Stimulated activated naive CD4-positive, alpha-beta T cell treated with Interleukin-2 at 50 U/mL for 16 hours (primary cell): Measurements from ENCODE around the gene HHLA2.

Experiments used
- DNase-seq: peaks from one replicate; lab custom pipeline; 2025; lab: John Stamatoyannopoulos, UW

Gene HHLA2

GRCh38 chr3:108393128-108393900 is 97.0 kb downstream of the HHLA2 start:
- DNase-seq: no peak

DNA sequence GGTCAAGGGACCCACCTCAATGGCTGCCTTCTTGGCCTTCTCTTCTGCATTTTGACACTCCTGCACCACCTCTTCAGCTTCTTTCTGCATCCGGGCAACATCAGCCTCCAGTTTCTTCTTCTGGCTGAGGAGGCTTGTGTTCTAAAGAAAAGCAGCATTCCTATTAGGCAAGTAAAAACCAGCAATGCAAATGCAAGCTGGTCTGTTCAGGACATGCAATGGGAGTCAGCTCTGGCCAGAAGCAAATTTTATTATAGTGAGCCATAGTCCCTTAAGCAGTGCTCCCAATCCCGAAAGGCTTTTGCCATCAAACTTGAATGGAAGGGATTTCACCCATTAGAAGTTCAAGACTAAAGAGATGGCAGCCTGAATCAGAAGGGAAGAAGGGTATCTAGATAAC is 97.7 kb downstream of the HHLA2 start:
- no peak for DNase-seq

DNA sequence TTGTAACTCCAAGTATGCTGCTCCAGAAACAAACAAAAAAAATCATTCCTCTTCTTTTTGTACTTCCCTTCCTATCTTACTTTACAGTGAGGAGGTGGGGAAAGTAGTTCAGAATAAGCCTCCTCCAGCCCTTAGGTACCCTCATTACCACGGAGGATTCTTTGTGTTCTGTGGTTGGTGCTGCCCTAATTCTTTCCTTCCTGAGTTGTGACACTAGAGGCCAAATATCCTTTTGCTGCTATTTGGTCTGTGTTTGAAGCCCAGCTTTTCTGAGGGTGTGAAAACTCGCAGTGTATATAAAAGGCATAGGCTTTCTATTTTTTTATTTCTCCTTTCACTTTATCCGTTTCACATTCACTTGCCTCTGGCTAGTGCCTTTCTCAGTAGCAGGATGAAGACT is 98.2 kb downstream of the HHLA2 start:
- DNase-seq: no peak

GRCh38 chr3:108396336-108396735 is 100.0 kb downstream of the HHLA2 start:
- DNase-seq: no peak

DNA sequence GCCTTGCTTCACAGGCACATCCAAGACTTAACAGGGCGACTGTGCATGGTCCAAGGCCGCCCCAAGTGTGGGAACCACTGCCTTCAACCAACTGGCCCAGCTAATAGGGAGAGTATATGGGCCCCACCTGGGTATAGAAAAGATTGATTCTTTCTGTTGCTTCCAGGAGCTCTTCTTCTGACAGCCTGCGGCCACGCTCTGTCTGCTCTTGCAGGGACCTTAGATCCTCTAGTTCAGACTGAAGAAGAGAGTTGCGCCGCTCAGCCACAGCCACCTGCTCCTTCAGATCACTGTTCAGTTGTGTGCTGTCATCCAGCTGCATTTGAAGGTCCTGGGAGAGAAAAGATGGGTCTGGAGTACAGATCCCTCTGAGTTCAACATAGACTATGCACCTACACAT is 102.2 kb downstream of the HHLA2 start:
- DNase-seq: no peak

DNA sequence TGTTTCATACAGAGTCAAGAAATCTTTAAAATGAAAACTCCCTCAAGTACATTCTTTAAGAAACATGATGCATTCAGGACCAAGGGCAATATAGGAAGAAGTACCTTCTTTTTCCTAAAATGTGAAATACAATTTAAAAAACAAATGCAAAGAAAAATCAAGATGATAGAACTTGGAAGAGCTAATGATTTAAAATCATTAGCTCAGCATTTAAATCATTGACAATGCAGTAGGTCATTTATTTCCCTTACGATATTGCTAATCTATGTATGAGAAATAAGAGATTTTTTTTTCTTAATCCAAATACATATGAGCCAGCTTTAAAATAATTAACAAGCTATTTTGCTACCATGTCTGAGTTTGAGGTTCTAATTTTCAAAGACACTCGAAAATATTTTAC is 105.5 kb downstream of the HHLA2 start:
- DNase-seq: no peak

- DNase-seq: no peak
Measured at GRCh38 chr3:108403198-108403597, 106.8 kb downstream of the HHLA2 start.

- DNase-seq: no peak
Measured at GRCh38 chr3:108403686-108404345, 107.5 kb downstream of the HHLA2 start.

- DNase-seq: no peak
Measured at GRCh38 chr3:108404368-108404767, 108.0 kb downstream of the HHLA2 start.

DNA sequence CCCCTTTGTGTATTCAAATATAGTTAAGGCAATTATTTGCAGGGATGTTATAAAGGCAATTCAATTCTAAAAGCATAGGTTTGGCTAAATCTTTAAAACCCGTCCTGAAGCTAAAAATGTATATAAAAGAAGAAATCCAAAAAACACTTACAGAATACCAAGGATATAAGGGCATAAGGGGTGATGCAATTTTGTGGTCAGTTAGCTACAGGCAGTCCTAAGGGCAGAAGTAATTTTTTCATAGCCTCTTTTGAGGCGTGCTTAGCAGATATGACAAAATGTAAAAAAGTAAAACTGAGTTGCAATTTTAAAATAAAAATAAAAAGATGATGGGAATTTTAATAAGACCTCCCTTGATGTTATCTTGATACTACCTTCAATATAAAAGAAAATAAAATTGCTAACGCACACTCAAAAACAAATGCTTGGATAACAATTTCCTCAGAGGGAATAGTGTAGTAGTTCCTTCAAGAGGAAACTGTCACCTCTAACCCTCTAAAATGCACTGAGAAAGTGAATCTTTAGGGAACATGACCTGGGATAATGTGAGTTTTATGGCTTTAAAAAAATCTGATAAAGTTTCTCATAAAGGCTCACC is 109.8 kb downstream of the HHLA2 start:
- no peak for DNase-seq

DNA sequence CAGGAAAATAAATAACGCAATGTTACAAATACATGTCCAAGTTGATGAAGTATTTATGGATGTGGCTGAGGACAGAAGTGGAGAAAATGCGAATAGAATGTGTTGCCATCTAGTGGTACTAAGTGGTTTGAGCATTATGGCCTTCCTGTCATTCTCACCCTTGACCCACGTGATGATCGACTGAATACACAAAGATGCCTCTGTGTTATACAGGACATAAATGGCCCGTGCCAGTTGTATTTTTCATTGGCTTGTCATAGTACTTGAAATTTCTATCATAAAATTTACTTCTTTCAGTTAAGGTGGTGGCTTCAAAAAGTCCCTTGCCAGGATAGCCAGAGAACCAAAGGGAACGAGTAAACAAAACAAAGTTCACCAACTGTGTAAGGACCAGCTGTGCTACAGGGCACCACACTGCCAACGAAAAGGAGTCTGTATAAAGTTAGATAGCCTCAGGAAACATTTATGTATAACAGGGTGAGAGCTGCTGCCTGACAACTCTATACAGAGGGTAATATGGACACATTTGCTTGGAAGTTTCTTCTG is 110.4 kb downstream of the HHLA2 start:
- DNase-seq: no peak

DNA sequence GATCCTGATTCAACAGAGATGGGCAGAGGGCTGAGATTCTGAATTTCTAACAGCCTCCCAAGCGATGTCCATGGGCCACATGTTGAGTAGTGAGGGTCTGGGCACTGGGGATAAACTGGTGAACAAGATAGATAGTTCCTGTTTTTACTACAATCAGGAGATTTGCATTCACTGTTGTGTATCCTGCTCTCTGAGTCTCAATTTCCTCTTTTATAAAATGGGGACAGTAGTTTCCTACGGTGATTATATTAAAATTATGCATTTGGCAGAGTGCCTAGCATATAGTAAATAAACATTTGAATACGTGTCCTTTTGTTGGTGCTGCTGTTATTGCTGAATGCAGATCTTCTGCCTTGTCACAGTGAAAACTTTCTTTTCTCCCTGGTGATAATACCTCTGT is 111.5 kb downstream of the HHLA2 start:
- no peak for DNase-seq

GRCh38 chr3:108408883-108409799 is 112.8 kb downstream of the HHLA2 start:
- DNase-seq: no peak

DNA sequence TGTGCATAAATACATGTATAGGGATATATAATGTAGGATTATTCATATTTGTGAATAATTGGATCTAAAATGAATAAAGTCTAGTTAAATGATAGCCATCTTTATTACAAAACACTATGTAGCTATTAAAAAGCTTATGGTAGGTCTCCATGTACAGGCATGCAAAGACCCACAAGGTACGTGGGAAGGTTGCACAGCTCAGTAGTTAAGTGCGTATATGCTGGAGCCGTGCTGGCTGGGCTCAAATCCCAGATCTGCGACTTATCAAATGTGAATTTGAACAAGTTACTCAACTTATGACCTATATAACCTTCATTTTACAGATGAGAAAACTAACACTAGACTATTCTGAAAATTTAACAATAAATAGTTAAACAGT is 113.4 kb downstream of the HHLA2 start:
- no peak for DNase-seq

DNA sequence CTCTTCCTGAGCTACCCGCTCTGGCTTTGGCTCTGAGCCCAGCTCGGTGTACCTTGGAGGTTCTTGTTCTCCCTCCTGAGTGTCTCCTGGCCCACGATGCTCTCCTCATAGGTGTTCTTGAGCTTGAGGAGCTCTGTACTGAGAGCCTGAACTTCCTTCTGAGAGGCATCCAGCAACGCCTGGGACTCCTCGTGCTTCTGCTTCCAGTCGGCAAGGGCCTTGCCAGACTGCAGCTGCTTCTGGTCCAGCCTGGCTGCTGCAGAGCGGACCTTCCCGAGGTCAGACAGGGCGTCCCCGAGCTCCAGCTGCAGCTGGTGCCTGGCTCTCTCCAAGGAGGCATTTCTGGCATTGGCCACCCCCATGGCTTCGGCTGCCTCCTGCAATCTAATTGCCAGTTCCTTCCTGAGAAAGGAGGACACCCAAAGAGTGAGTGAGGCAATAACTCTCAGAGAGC is 114.2 kb downstream of the HHLA2 start:
- DNase-seq: no peak

GRCh38 chr3:108412121-108412750 is 115.9 kb downstream of the HHLA2 start:
- no peak for DNase-seq

DNA sequence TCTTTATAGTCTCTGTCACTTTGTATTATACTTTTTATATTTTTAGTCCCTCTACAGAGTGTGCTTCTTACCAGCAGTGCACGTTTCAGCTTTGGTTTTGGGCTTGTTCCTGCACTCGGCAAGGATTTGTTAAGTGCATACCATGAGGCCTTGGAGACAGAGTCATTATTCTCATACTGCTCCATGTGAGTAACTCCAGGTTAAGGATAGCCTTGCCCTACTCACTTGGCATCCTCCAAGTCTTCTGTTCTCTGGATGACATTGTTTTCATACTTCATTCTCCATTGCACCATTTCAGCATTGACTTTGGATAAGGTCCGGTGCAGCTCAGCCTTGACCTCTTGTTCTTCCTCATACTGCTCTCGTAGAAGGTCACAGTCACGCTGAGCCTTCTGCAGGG is 117.7 kb downstream of the HHLA2 start:
- DNase-seq: no peak

DNA sequence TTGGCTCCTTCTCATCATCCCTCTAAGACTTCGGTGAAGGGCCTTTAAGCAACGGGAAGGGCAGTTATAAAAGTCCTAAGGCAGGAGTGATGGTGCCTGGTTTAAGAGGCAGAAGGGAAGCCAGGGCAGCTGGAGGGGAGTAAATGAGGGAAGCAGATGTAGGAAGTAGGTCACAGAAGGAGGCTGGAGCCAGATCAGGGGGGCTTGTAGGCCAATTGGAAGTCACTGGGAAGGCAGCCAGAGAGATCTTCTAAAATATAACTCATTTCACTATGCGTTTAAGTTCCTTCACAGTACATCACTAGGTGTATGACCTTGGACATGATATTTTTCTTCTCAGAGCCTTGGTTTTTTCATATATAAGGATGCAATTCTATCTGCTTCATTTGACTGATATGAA is 119.3 kb downstream of the HHLA2 start:
- DNase-seq: no peak

DNA sequence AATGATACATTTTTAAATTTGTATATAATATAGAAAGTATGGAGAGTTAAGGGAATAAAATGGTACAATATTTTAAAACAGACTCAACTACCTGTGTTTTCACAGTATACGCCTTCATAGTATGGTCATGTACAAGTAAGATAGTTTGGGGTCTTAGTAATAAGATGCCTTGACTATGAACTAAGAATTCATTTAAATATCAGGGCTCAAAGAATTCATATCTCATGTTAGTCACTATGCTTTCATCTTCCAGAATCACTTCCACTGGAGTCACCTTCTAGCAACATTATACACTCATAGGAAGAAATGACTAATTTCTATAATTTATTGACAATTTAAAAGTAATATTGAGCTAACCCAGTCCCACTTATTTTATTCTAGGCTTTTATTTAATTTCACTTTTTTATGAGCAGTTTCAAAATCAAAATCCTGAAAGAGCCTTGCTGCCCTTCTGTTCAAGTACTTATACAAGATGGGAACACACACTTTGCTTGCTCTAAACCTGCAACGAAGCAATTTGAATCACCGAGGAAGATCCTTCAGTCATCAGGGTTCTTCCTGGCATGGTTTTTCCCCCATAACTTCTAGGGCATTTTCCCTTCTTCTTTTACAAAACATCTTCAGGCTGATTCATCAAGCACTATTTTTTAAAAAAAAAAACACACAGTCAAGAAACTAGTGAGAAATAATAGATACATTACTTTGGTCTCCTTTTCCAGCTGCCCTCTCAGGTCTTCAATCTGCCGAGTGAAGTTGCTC is 119.9 kb downstream of the HHLA2 start:
- DNase-seq: no peak

DNA sequence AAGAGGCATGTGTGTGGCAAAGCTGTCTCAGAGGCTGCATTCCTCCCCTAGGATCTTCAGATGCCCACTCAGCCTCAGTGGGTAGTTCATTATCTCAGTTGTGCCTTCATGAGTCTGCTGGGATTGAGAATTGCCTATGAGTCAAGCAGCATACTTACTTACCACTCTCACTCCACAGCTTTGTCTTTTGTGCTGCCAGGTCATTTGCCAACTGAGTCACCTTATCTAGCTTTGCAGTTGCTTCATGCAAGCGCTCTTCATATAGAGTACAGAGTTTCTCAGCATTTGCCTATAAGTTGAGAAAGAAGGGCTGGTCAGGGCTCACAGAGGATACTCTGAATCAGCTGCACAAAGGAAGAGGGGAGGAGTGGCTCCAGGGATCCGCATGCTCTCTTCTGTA is 124.6 kb downstream of the HHLA2 start:
- no peak for DNase-seq
